ENCODE results near the gene FGF6. TPM values are rescaled to one million over a fixed set of nuclear protein-coding genes. Genes with fewer than 3 reads are reported as not detected.

The FGF6 gene
- total and polyA plus RNA-seq, 4 donors = not detected

GRCh38 chr12:4392223-4392742 is 53.3 kb downstream of the FGF6 start:
- peaks cover 0 to 2% (median 0%) of the 10 kb centered on the region in 4 donors for H3K9me3 ChIP-seq (ENCODE audit: control insufficient read depth in 4 of 4, insufficient read depth in 3 of 4, low read length in 3 of 4)
- peaks cover 0 to 4% (median 0%) of the 10 kb centered on the region in 3 donors for H3K27me3 ChIP-seq (ENCODE audit: control insufficient read depth in 3 of 3, insufficient read depth in 3 of 3, low read length in 2 of 3)
- no peak overlapping the region for H3K9ac ChIP-seq (ENCODE audit: insufficient read depth in 1 of 2, low read length in 2 of 2)
- DNase-seq (peak; percentile 43 to 63 (median 54)), ATAC-seq (ENCODE audit: insufficient read depth, low FRiP score) (no peak)
- H3K27ac ChIP-seq (ENCODE audit: low read depth in 1 of 2, low read length in 1 of 2) = no peak overlapping the region
- no peaks in the 10 kb centered on the region for H3K36me3 ChIP-seq (ENCODE audit: control insufficient read depth in 4 of 4, insufficient read depth in 4 of 4, low read length in 4 of 4)
- WGBS, 2 donors = 14 to 25% methylated on average over 15 of the region's 15 CpGs
- H3K4me1 ChIP-seq (ENCODE audit: control insufficient read depth in 5 of 5, insufficient read depth in 5 of 5, low read length in 5 of 5) = peaks cover 0 to 2% (median 0%) of the 10 kb centered on the region in 5 donors
- no peak overlapping the region for H3K4me3 ChIP-seq
- TF ChIP-seq CTCF (IDR thresholded peaks at IDR 0.05; ENCODE audit: control extremely low read depth, extremely low read depth) = no peak

- Histone ChIP-seq H3K27ac (ENCODE audit: low read depth in 1 of 2, low read length in 1 of 2) (no peak overlapping the region), H3K9me3 (ENCODE audit: control insufficient read depth in 4 of 4, insufficient read depth in 3 of 4, low read length in 3 of 4) (no peaks in the 10 kb centered on the region), H3K27me3 (ENCODE audit: control insufficient read depth in 3 of 3, insufficient read depth in 3 of 3, low read length in 2 of 3) (peaks cover 0 to 7% (median 0%) of the 10 kb centered on the region in 3 donors), H3K4me3 (no peak overlapping the region), H3K4me1 (ENCODE audit: control insufficient read depth in 5 of 5, insufficient read depth in 5 of 5, low read length in 5 of 5) (peaks cover 0 to 2% (median 0%) of the 10 kb centered on the region in 5 donors), H3K9ac (ENCODE audit: insufficient read depth in 1 of 2, low read length in 2 of 2) (no peak overlapping the region), H3K36me3 (ENCODE audit: control insufficient read depth in 4 of 4, insufficient read depth in 4 of 4, low read length in 4 of 4) (no peaks in the 10 kb centered on the region)
- DNase-seq (no peak), ATAC-seq (ENCODE audit: insufficient read depth, low FRiP score) (no peak)
- TF ChIP-seq CTCF (IDR thresholded peaks at IDR 0.05; ENCODE audit: control extremely low read depth, extremely low read depth) = no peak
- WGBS, 2 donors = 43 to 60% methylated on average over 2 of the region's 2 CpGs
Measured at GRCh38 chr12:4388662-4389061, 57.0 kb downstream of the FGF6 start.

- H3K4me3 ChIP-seq = no peak overlapping the region
- WGBS, 2 donors = 36 to 60% methylated on average over 1 of the region's 1 CpG
- H3K9me3 ChIP-seq (ENCODE audit: control insufficient read depth in 4 of 4, insufficient read depth in 3 of 4, low read length in 3 of 4) = peaks cover 0 to 3% (median 0%) of the 10 kb centered on the region in 4 donors
- no peak overlapping the region for H3K27ac ChIP-seq (ENCODE audit: low read depth in 1 of 2, low read length in 1 of 2)
- no peak overlapping the region for H3K9ac ChIP-seq (ENCODE audit: insufficient read depth in 1 of 2, low read length in 2 of 2)
- no peak for TF ChIP-seq CTCF (IDR thresholded peaks at IDR 0.05; ENCODE audit: control extremely low read depth, extremely low read depth)
- H3K27me3 ChIP-seq (ENCODE audit: control insufficient read depth in 3 of 3, insufficient read depth in 3 of 3, low read length in 2 of 3) = peaks cover 0 to 7% (median 0%) of the 10 kb centered on the region in 3 donors
- DNase-seq = no peak
- ATAC-seq (ENCODE audit: insufficient read depth, low FRiP score) = no peak
- H3K4me1 ChIP-seq (ENCODE audit: control insufficient read depth in 5 of 5, insufficient read depth in 5 of 5, low read length in 5 of 5) = peaks cover 0 to 2% (median 0%) of the 10 kb centered on the region in 5 donors
- H3K36me3 ChIP-seq (ENCODE audit: control insufficient read depth in 4 of 4, insufficient read depth in 4 of 4, low read length in 4 of 4) = no peaks in the 10 kb centered on the region
Measured at GRCh38 chr12:4388032-4388431, 57.6 kb downstream of the FGF6 start.

- Histone ChIP-seq H3K9ac (ENCODE audit: insufficient read depth in 1 of 2, low read length in 2 of 2) (no peak overlapping the region), H3K27ac (ENCODE audit: low read depth in 1 of 2, low read length in 1 of 2) (no peak overlapping the region)
- TF ChIP-seq CTCF (IDR thresholded peaks at IDR 0.05; ENCODE audit: control extremely low read depth, extremely low read depth) = no peak
Measured at GRCh38 chr12:4387607-4388006, 58.0 kb downstream of the FGF6 start.

More at GRCh38 chr12:4387607-4388006, 58.0 kb downstream of the FGF6 start:
- DNase-seq (no peak), ATAC-seq (ENCODE audit: insufficient read depth, low FRiP score) (no peak)
- Histone ChIP-seq H3K4me1 (ENCODE audit: control insufficient read depth in 5 of 5, insufficient read depth in 5 of 5, low read length in 5 of 5) (peaks cover 0 to 2% (median 0%) of the 10 kb centered on the region in 5 donors), H3K4me3 (no peak overlapping the region), H3K27me3 (ENCODE audit: control insufficient read depth in 3 of 3, insufficient read depth in 3 of 3, low read length in 2 of 3) (peaks cover 0 to 7% (median 0%) of the 10 kb centered on the region in 3 donors), H3K9me3 (ENCODE audit: control insufficient read depth in 4 of 4, insufficient read depth in 3 of 4, low read length in 3 of 4) (peaks cover 0 to 3% (median 0%) of the 10 kb centered on the region in 4 donors), H3K36me3 (ENCODE audit: control insufficient read depth in 4 of 4, insufficient read depth in 4 of 4, low read length in 4 of 4) (no peaks in the 10 kb centered on the region)
- 89 to 91% methylated on average over 5 of the region's 5 CpGs for WGBS, 2 donors
